SK-N-MC (cell line): ENCODE measurements around the gene ATP6V0E1.

Source experiments
- EZH2 ChIP-seq: fragments of 200-600 bp; sonication (generic); IDR thresholded peaks from one replicate; pipeline ENCODE4 v1.6.1; 2017; ENCODE audit warnings: antibody characterized with exemption
- FOXP2 ChIP-seq: optimal IDR thresholded peaks from 2 replicates; pipeline ENCODE3; 2011; ENCODE audit warnings: mild to moderate bottlenecking, moderate library complexity; ENCODE audit not compliant: insufficient read depth; ENCODE audit errors: extremely low read length, control extremely low read depth
- POLR2AphosphoS5 ChIP-seq: IDR thresholded peaks from 2 replicates; pipeline ENCODE4 v1.6.1; 2012; ENCODE audit warnings: mild to moderate bottlenecking, low read depth, low read length, borderline replicate concordance

DNA sequence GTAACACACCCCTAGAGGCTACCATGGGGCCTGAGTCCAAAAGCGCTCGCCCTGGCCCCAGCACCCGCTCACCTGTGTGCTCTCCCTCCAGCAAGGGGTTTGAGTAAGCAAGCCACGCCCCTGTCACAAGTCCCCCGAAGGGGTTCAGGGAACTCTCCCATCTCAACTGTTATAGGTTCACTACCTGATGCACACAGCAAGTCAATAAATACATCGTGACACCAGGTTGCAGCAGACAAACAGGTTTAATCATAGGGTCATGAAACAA lies 64.2 kb downstream of the ATP6V0E1 start:
- TF ChIP-seq POLR2AphosphoS5: no peak
- no peak for TF ChIP-seq EZH2
- TF ChIP-seq FOXP2: no peak
